Osteoblast (primary cell): ENCODE results near the gene SUGCT. TPM values are rescaled to one million over a fixed set of nuclear protein-coding genes. Genes with fewer than 3 reads are reported as not detected.

ENCODE experiments used
- DNase-seq: peaks from one replicate; pipeline ENCODE4 v3.0.0; 2011; ENCODE audit warnings: low spot score, mixed read lengths; ENCODE audit not compliant: insufficient read length; ENCODE audit errors: missing footprints
- H2AFZ ChIP-seq: 2 replicates; pipeline ENCODE4 v1.6.0; 2011; ENCODE audit warnings: mild to moderate bottlenecking, low read length
- H3K27ac ChIP-seq: 2 replicates; pipeline ENCODE4 v1.5.1; 2011; ENCODE audit warnings: mild to moderate bottlenecking, low read depth, low read length, moderate library complexity
- H3K27me3 ChIP-seq: 2 replicates; pipeline ENCODE4 v1.6.0; 2012; ENCODE audit warnings: mild to moderate bottlenecking, control low read depth, inconsistent platforms, low read length, moderate library complexity; ENCODE audit not compliant: insufficient read depth
- H3K36me3 ChIP-seq: 2 replicates; pipeline ENCODE4 v1.5.1; 2011; ENCODE audit warnings: mild to moderate bottlenecking, low read length, control low read depth, moderate library complexity; ENCODE audit not compliant: insufficient read depth
- H3K4me1 ChIP-seq: 2 replicates; pipeline ENCODE4 v1.5.1; 2011; ENCODE audit warnings: mild to moderate bottlenecking, low read length, control low read depth, moderate library complexity; ENCODE audit not compliant: insufficient read depth
- H3K4me2 ChIP-seq: 2 replicates; pipeline ENCODE4 v1.6.0; 2011; ENCODE audit warnings: mild to moderate bottlenecking, low read length; ENCODE audit not compliant: insufficient read depth
- H3K4me3 ChIP-seq: fragments of 200-600 bp; sonication (generic); 3 replicates; pipeline ENCODE4 v1.5.1; 2012; ENCODE audit warnings: mild to moderate bottlenecking, low read length, inconsistent platforms; ENCODE audit not compliant: insufficient read depth
- H3K79me2 ChIP-seq: 2 replicates; pipeline ENCODE4 v1.6.0; 2012; ENCODE audit warnings: mild to moderate bottlenecking, low read length, control low read depth, inconsistent platforms; ENCODE audit not compliant: insufficient read depth
- H3K9me3 ChIP-seq: 2 replicates; pipeline ENCODE4 v1.5.1; 2011; ENCODE audit warnings: low read depth, low read length, control low read depth
- H4K20me1 ChIP-seq: 2 replicates; pipeline ENCODE4 v1.6.0; 2012; ENCODE audit warnings: mild to moderate bottlenecking, low read length, control low read depth; ENCODE audit not compliant: insufficient read depth
- total RNA-seq: library from RNA; depleted of rRNA; stranded (reverse); fragments of >200 nt; gene quantifications from 2 replicates; pipeline ENCODE4 v1.2.3, GENCODE V29; 2012
- TF ChIP-seq, protein P1 (sequence below): IDR thresholded peaks from 2 replicates; pipeline ENCODE4 v1.5.1; 2011; ENCODE audit warnings: mild to moderate bottlenecking, low read depth, low read length, moderate library complexity; ENCODE audit errors: extremely low read depth

The SUGCT gene
- total RNA-seq, 1 donor, result 21.7 TPM

DNA sequence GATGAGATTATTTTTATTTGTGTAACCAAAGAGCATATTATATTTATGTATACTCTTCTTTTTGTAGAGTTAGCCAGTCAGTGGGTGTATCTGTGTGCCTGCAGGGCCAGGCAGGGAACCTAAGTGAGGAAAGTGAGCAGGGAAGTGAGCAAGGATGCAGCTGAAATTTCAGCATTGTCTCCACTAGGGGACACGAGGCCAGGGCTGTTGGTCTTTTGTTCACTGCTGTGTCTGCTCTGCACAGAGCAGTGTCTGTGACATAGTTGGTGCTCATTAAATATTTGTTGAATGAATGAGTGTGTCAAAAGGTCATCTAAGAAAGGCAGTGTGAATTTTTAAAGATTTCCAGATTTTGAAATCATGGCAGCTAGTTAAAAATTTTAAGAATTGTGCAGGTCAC, 51.8 kb downstream of the SUGCT start:
- no peaks in the 10 kb centered on the region for H3K79me2 ChIP-seq
- no peaks in the 10 kb centered on the region for H3K4me1 ChIP-seq
- no peak overlapping the region for H3K27ac ChIP-seq
- no peak overlapping the region for H3K4me2 ChIP-seq
- no peak overlapping the region for H2AFZ ChIP-seq
- H3K27me3 ChIP-seq, result no peaks in the 10 kb centered on the region
- H4K20me1 ChIP-seq, result no peaks in the 10 kb centered on the region
- no peaks in the 10 kb centered on the region for H3K9me3 ChIP-seq
- H3K36me3 ChIP-seq, result no peaks in the 10 kb centered on the region
- TF ChIP-seq, protein P1, sequence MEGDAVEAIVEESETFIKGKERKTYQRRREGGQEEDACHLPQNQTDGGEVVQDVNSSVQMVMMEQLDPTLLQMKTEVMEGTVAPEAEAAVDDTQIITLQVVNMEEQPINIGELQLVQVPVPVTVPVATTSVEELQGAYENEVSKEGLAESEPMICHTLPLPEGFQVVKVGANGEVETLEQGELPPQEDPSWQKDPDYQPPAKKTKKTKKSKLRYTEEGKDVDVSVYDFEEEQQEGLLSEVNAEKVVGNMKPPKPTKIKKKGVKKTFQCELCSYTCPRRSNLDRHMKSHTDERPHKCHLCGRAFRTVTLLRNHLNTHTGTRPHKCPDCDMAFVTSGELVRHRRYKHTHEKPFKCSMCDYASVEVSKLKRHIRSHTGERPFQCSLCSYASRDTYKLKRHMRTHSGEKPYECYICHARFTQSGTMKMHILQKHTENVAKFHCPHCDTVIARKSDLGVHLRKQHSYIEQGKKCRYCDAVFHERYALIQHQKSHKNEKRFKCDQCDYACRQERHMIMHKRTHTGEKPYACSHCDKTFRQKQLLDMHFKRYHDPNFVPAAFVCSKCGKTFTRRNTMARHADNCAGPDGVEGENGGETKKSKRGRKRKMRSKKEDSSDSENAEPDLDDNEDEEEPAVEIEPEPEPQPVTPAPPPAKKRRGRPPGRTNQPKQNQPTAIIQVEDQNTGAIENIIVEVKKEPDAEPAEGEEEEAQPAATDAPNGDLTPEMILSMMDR, result no peak
- H3K4me3 ChIP-seq, result no peak overlapping the region
- DNase-seq, result no peak

DNA sequence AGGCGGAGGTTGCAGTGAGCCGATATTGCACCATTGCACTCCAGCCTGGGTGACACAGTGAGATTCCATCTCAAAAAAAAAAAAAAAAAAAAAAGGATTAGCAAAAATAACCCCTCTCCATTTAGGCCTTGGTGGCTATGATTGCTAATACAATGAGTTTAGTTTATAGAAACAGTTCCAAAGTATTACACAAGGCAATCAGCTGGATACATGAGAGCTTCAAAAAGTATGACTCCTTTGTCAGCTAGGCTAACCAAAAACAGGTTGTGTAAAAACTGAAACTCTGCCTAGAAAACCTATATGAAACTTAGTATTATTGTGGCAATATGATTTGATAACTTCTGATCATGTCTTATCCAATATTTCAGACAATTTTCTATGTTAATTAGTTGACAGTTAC, 57.2 kb downstream of the SUGCT start:
- Histone ChIP-seq H2AFZ (no peak overlapping the region), H3K27me3 (no peaks in the 10 kb centered on the region), H3K4me2 (no peak overlapping the region), H3K36me3 (no peaks in the 10 kb centered on the region), H3K27ac (no peak overlapping the region), H3K4me1 (no peaks in the 10 kb centered on the region), H4K20me1 (no peaks in the 10 kb centered on the region), H3K4me3 (no peak overlapping the region), H3K79me2 (no peaks in the 10 kb centered on the region), H3K9me3 (no peaks in the 10 kb centered on the region)
- DNase-seq, result no peak
- TF ChIP-seq, protein P1, result no peak

DNA sequence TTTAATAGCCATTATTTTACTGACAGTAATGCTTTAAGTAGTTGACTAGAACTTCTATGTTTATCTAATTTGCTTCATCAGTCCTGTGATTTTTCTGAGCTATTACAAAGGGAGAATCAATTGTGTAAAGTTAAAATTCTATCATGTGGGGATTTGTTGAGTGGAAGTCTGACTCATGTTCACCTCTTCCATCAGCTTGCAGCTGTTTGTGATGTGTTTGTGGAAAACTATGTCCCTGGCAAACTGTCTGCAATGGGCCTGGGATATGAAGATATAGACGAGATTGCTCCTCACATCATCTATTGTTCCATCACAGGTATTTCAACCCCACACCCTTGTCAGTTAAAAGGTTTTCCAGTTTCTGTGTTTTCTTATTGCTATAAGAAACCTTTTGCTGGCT, 59.9 kb downstream of the SUGCT start:
- no peak overlapping the region for H3K4me3 ChIP-seq
- H3K36me3 ChIP-seq, result no peaks in the 10 kb centered on the region
- no peaks in the 10 kb centered on the region for H3K27me3 ChIP-seq
- H4K20me1 ChIP-seq, result no peaks in the 10 kb centered on the region
- no peak overlapping the region for H3K27ac ChIP-seq
- DNase-seq, result peak; percentile 21
- H3K4me1 ChIP-seq, result peaks cover 2% of the 10 kb centered on the region
- H2AFZ ChIP-seq, result no peak overlapping the region
- no peaks in the 10 kb centered on the region for H3K9me3 ChIP-seq
- no peak overlapping the region for H3K4me2 ChIP-seq
- TF ChIP-seq, protein P1, result no peak
- H3K79me2 ChIP-seq, result no peaks in the 10 kb centered on the region

GRCh38 chr7:40197527-40197926, 62.7 kb downstream of the SUGCT start:
- Histone ChIP-seq H3K27me3 (no peaks in the 10 kb centered on the region), H2AFZ (no peak overlapping the region), H3K4me3 (no peak overlapping the region), H4K20me1 (no peaks in the 10 kb centered on the region), H3K9me3 (no peaks in the 10 kb centered on the region), H3K79me2 (no peaks in the 10 kb centered on the region), H3K4me2 (no peak overlapping the region), H3K4me1 (peaks cover 19% of the 10 kb centered on the region), H3K36me3 (no peaks in the 10 kb centered on the region), H3K27ac (no peak overlapping the region)
- no peak for DNase-seq
- TF ChIP-seq, protein P1, result no peak
